Type B pancreatic cell (in vitro differentiated cells): ENCODE results near the gene MXRA7. TPM values are rescaled to one million over a fixed set of nuclear protein-coding genes. Genes with fewer than 3 reads are reported as not detected.

Experiments used
- DNase-seq: peaks from one replicate; pipeline ENCODE4 v3.0.0; 2021; ENCODE audit warnings: mixed read lengths; ENCODE audit not compliant: unreplicated experiment; ENCODE audit errors: extremely low spot score
- H3K27ac Mint-ChIP-seq: 2 replicates; pipeline ENCODE4 v1.8.0; 2021; ENCODE audit warnings: mild to moderate bottlenecking, mixed read lengths
- H3K27me3 Mint-ChIP-seq: 2 replicates; pipeline ENCODE4 v1.8.0; 2021; ENCODE audit warnings: mixed read lengths
- H3K36me3 Mint-ChIP-seq: 2 replicates; pipeline ENCODE4 v1.8.0; 2021; ENCODE audit warnings: mixed read lengths
- H3K4me1 Mint-ChIP-seq: one replicate; pipeline ENCODE4 v1.8.0; 2021; ENCODE audit warnings: mixed read lengths; ENCODE audit not compliant: unreplicated experiment
- H3K4me3 Mint-ChIP-seq: 2 replicates; pipeline ENCODE4 v1.8.0; 2021; ENCODE audit warnings: mild to moderate bottlenecking, mixed read lengths
- H3K9me3 Mint-ChIP-seq: 2 replicates; pipeline ENCODE4 v1.8.0; 2021; ENCODE audit warnings: mixed read lengths
- total RNA-seq: library from RNA; stranded (reverse); gene quantifications from 2 replicates; pipeline ENCODE4 v1.2.1, GENCODE V29; 2021; ENCODE audit warnings: low replicate concordance
- TF ChIP-seq, protein P1 (sequence below): fragments of 200-600 bp; sonication (generic); conservative IDR thresholded peaks from 2 replicates; pipeline ENCODE4 v1.5.0; 2021; ENCODE audit warnings: antibody characterized with exemption, mild to moderate bottlenecking

The MXRA7 gene
- total RNA-seq, 1 donor from 2014 or later, result 75.0 TPM

DNA sequence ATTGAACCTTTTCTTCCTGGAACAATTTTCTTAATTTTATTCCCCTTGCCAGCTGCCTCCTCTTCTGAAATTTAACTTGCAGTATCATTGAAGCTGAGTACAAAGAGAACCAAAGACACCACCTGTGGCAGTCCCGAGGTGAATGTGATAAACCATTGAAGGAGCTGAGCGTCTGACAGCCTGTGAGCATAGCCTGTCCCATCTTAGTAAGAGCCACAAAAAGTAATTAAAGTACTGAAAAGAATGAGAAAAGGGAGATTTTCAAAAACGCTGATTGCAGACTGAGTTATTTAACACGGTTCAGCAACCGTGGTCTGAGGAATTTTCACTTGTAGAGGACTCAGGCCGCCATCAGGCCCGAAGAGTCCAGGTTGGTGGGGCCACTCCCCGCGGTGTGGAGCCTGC is 40.0 kb downstream of the MXRA7 start:
- peaks cover 48% of the 10 kb centered on the region for H3K4me1 Mint-ChIP-seq
- no peak for DNase-seq
- TF ChIP-seq, protein P1, sequence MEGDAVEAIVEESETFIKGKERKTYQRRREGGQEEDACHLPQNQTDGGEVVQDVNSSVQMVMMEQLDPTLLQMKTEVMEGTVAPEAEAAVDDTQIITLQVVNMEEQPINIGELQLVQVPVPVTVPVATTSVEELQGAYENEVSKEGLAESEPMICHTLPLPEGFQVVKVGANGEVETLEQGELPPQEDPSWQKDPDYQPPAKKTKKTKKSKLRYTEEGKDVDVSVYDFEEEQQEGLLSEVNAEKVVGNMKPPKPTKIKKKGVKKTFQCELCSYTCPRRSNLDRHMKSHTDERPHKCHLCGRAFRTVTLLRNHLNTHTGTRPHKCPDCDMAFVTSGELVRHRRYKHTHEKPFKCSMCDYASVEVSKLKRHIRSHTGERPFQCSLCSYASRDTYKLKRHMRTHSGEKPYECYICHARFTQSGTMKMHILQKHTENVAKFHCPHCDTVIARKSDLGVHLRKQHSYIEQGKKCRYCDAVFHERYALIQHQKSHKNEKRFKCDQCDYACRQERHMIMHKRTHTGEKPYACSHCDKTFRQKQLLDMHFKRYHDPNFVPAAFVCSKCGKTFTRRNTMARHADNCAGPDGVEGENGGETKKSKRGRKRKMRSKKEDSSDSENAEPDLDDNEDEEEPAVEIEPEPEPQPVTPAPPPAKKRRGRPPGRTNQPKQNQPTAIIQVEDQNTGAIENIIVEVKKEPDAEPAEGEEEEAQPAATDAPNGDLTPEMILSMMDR, result no peak
- H3K27me3 Mint-ChIP-seq, result no peaks in the 10 kb centered on the region
- no peaks in the 10 kb centered on the region for H3K36me3 Mint-ChIP-seq
- H3K9me3 Mint-ChIP-seq, result peaks cover 6% of the 10 kb centered on the region
- peak overlapping the region; percentile 95 for H3K4me3 Mint-ChIP-seq
- peak overlapping the region; percentile 99 for H3K27ac Mint-ChIP-seq

DNA sequence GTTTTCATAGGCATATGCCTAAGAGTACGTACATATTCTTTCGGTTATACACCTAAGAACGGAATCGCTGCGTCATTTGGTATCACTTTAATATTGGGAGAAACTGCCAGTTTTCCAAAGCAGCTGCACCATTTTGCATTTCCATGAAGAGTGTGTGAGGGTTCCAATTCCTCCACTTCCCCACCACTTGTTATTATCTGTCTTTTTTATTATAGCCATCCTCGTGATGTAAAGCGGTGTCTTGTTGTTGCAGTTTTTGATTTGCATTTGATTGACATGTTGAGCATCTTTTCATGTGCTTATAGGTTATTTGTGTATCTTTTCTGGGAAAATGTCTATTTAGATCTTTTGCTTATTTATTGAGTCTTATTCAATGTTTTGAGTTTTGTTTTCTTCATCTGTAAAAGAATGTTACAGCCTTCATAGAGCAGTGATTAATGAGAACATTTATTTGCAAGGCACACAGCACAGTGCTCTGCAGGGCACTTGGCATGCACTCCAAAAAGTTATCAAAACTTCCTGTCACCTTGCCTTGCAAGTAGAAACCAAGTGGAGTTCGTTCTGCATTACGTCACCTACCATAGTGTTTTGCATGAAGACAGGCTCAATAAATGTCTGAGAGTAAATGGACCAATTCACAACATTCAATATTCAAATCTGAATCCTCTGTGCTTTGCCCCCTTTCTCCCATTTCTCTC is 40.6 kb downstream of the MXRA7 start:
- H3K4me1 Mint-ChIP-seq, result peaks cover 49% of the 10 kb centered on the region
- H3K27ac Mint-ChIP-seq, result peak overlapping the region; percentile 99
- TF ChIP-seq, protein P1, result no peak
- H3K36me3 Mint-ChIP-seq, result no peaks in the 10 kb centered on the region
- no peaks in the 10 kb centered on the region for H3K27me3 Mint-ChIP-seq
- no peak for DNase-seq
- H3K4me3 Mint-ChIP-seq, result peak overlapping the region; percentile 95
- H3K9me3 Mint-ChIP-seq, result peaks cover 6% of the 10 kb centered on the region

DNA sequence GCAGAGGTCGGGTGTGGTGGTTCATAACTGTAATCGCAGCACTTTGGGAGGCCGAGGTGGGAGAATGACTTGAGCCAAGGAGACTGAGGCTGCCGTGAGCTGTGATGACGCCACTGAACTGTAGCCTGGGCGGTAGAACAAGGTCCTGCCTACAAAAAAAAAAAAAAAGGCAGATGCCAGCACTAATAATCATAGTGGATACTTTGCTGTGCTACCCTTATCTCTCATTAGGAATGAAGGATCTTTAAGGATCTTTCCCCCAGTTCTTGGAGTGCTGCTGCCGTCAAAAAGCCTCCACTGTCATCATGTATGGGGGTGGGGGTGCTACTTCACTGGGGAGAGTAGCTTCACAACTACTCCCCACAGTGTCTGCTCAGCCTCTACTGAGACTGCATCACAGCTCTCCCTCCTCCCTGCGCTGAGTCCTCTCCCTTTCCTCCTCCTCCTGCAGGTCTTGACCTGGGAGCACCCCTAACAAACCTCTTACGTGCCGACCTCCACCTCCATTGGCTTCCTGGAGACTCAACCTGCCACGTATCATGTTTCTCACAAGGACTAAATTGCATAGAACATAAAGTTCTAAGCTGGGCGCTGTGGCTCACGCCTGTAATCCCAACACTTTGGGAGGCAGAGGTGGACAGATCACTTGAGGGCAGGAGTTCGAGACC is 42.8 kb downstream of the MXRA7 start:
- H3K27me3 Mint-ChIP-seq, result no peaks in the 10 kb centered on the region
- TF ChIP-seq, protein P1, result no peak
- H3K4me3 Mint-ChIP-seq, result no peak overlapping the region

DNA sequence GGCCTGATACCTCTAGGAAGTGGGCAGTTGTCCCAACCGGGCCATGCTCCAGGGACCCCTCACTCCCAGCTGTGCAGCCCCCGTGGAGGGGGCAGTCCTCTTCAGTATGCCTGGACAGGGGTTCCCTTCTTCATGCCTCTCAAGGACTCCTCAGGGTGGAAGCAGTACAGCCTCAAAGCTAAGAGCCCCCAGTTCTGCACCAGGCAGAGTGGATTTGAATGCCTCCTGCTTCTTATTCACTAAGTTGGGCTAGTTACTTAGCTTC is 43.3 kb downstream of the MXRA7 start:
- no peak for DNase-seq
- H3K36me3 Mint-ChIP-seq, result no peaks in the 10 kb centered on the region
- TF ChIP-seq, protein P1, result no peak
- peak overlapping the region; percentile 34 for H3K27ac Mint-ChIP-seq
- H3K4me1 Mint-ChIP-seq, result peaks cover 35% of the 10 kb centered on the region
- H3K9me3 Mint-ChIP-seq, result peaks cover 6% of the 10 kb centered on the region
- no peaks in the 10 kb centered on the region for H3K27me3 Mint-ChIP-seq
- no peak overlapping the region for H3K4me3 Mint-ChIP-seq

More for the DNA sequence above, 42.8 kb downstream of the MXRA7 start:
- no peak for DNase-seq
- Mint-ChIP-seq H3K36me3 (no peaks in the 10 kb centered on the region), H3K4me1 (peaks cover 39% of the 10 kb centered on the region), H3K9me3 (peaks cover 6% of the 10 kb centered on the region), H3K27ac (peak overlapping the region; percentile 34)

DNA sequence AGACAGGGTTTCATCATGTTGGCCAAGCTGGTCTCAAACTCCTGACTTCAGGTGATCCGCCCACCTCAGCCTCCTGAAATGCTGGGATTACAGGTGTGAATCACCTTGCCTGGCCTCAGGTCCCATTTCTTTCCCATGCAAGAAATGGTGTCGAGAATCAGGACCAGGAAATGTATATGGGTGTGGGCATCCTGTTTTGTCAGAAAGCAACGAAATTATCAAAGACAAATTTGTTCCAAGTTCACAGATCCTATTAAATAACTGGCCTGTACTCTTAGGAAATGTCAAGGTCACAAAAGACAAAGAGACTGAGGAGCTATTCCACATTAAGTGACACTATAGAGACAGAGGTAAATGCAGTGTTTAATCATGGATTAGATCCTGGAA is 50.1 kb downstream of the MXRA7 start:
- Mint-ChIP-seq H3K27ac (peak overlapping the region; percentile 81), H3K36me3 (no peaks in the 10 kb centered on the region), H3K27me3 (no peaks in the 10 kb centered on the region), H3K9me3 (no peaks in the 10 kb centered on the region), H3K4me1 (peaks cover 31% of the 10 kb centered on the region), H3K4me3 (no peak overlapping the region)
- TF ChIP-seq, protein P1, result no peak
- no peak for DNase-seq
